Naive thymus-derived CD4-positive, alpha-beta T cell (primary cell): Measurements from ENCODE around the gene TMEM38A. TPM values are rescaled to one million over a fixed set of nuclear protein-coding genes. Genes with fewer than 3 reads are reported as not detected.

Experiments
- ATAC-seq: fragments of 150-1000 bp; cut with Tn5 transposase; 2 replicates; pipeline ENCODE4 v1.10.0; 2021; ENCODE audit warnings: mild to moderate bottlenecking, moderate library complexity
- CTCF ChIA-PET: fragments of 350-600 bp; sonication (Branson Sonifier 250); formaldehyde crosslinking; loops from one replicate; lab custom pipeline; 2021; ENCODE audit warnings: antibody characterized with exemption; lab: Charles Lee
- POLR2A ChIA-PET: fragments of 350-600 bp; sonication (Branson Sonifier 250); formaldehyde crosslinking; loops from one replicate; lab custom pipeline; 2021; ENCODE audit warnings: antibody characterized with exemption, inconsistent platforms; lab: Charles Lee
- DNase-seq, 9 donors: peaks; one replicate each; pipeline versions ENCODE4 v3.0.0 to v3.0.0-alpha.2; 2020 to 2022; ENCODE audit warnings: mixed read lengths in 1 of 9
- H3K27ac ChIP-seq: one replicate; pipeline ENCODE4 v1.7.0; 2013; ENCODE audit warnings: mild to moderate bottlenecking, low read depth, low read length, moderate library complexity
- H3K27me3 ChIP-seq, 2 donors: one replicate each; pipeline ENCODE4 v1.7.0; 2013; ENCODE audit warnings: low read length in 2 of 2, mild to moderate bottlenecking in 2 of 2, moderate library complexity in 2 of 2; ENCODE audit not compliant: control insufficient read depth in 2 of 2, insufficient read depth in 2 of 2
- H3K36me3 ChIP-seq, 3 experiments: 1 replicate in 2 of 3; 2 replicates in 1 of 3; pipeline ENCODE4 v1.7.0; 2013; ENCODE audit warnings: low read length in 3 of 3, mild to moderate bottlenecking in 3 of 3, moderate library complexity in 1 of 3; ENCODE audit not compliant: insufficient read depth in 3 of 3, control insufficient read depth in 2 of 3
- H3K4me1 ChIP-seq, 2 donors: one replicate each; pipeline ENCODE4 v1.7.0; 2013; ENCODE audit warnings: low read length in 2 of 2, mild to moderate bottlenecking in 2 of 2, moderate library complexity in 1 of 2; ENCODE audit not compliant: control insufficient read depth in 2 of 2, insufficient read depth in 2 of 2
- H3K4me3 ChIP-seq: 2 replicates; pipeline ENCODE4 v1.7.0; 2013; ENCODE audit warnings: mild to moderate bottlenecking, low read length
- H3K9me3 ChIP-seq, 3 experiments: 1 replicate in 2 of 3; 2 replicates in 1 of 3; pipeline ENCODE4 v1.7.0; 2013; ENCODE audit warnings: low read length in 3 of 3; ENCODE audit not compliant: control insufficient read depth in 2 of 3
- H3K27ac Mint-ChIP-seq, 9 donors: one replicate each; pipeline ENCODE4 v1.8.0; 2020 to 2022; ENCODE audit warnings: mixed read lengths in 9 of 9, mild to moderate bottlenecking in 8 of 9, moderate library complexity in 5 of 9, inconsistent platforms in 2 of 9
- H3K27me3 Mint-ChIP-seq, 5 donors: one replicate each; pipeline ENCODE4 v1.8.0; 2021 to 2022; ENCODE audit warnings: mixed read lengths in 5 of 5, mild to moderate bottlenecking in 1 of 5
- H3K36me3 Mint-ChIP-seq, 5 donors: one replicate each; pipeline ENCODE4 v1.8.0; 2020 to 2022; ENCODE audit warnings: mixed read lengths in 5 of 5, mild to moderate bottlenecking in 3 of 5, inconsistent platforms in 1 of 5
- H3K4me1 Mint-ChIP-seq, 7 donors: one replicate each; pipeline ENCODE4 v1.8.0; 2020 to 2022; ENCODE audit warnings: mixed read lengths in 7 of 7, mild to moderate bottlenecking in 3 of 7, inconsistent platforms in 1 of 7
- H3K4me3 Mint-ChIP-seq, 10 donors: one replicate each; pipeline ENCODE4 v1.8.0; 2020 to 2022; ENCODE audit warnings: mild to moderate bottlenecking in 10 of 10, mixed read lengths in 10 of 10, moderate library complexity in 6 of 10, inconsistent platforms in 2 of 10
- H3K9me3 Mint-ChIP-seq, 11 donors: one replicate each; pipeline ENCODE4 v1.8.0; 2020 to 2022; ENCODE audit warnings: mixed read lengths in 11 of 11, mild to moderate bottlenecking in 4 of 11, inconsistent platforms in 1 of 11, moderate library complexity in 1 of 11
- intact Hi-C, 2 donors: fragments of 100-400 bp; cut with micrococcal nuclease; formaldehyde crosslinking; loops; one replicate each; pipeline ENCODE4 v1.15.1; 2023
- polyA plus RNA-seq, 2 donors: library from polyadenylated mRNA; unstranded; fragments of 300-500 nt; fragmentation: Illumina TruSeq; gene quantifications; one replicate each; pipeline ENCODE4 v1.2.3, GENCODE V29; 2021
- total RNA-seq, 6 experiments: library from RNA in 5 of 6; stranded (reverse) in 5 of 6; gene quantifications; 1 replicate in 5 of 6; 2 replicates in 1 of 6; pipeline ENCODE4 v1.2.3 and lab custom pipeline; 2021 to 2026

TMEM38A gene, protein sequence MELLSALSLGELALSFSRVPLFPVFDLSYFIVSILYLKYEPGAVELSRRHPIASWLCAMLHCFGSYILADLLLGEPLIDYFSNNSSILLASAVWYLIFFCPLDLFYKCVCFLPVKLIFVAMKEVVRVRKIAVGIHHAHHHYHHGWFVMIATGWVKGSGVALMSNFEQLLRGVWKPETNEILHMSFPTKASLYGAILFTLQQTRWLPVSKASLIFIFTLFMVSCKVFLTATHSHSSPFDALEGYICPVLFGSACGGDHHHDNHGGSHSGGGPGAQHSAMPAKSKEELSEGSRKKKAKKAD
- total RNA-seq: 1 to 10 TPM in 1 of 5 experiments, under 1 TPM in 4; 0.53 to 1.4 (median 0.76) TPM
- under 1 TPM; 0.27 to 0.36 TPM for polyA plus RNA-seq
- 0.40 reads per million for total RNA-seq (lab: John Stamatoyannopoulos, UW)

DNA sequence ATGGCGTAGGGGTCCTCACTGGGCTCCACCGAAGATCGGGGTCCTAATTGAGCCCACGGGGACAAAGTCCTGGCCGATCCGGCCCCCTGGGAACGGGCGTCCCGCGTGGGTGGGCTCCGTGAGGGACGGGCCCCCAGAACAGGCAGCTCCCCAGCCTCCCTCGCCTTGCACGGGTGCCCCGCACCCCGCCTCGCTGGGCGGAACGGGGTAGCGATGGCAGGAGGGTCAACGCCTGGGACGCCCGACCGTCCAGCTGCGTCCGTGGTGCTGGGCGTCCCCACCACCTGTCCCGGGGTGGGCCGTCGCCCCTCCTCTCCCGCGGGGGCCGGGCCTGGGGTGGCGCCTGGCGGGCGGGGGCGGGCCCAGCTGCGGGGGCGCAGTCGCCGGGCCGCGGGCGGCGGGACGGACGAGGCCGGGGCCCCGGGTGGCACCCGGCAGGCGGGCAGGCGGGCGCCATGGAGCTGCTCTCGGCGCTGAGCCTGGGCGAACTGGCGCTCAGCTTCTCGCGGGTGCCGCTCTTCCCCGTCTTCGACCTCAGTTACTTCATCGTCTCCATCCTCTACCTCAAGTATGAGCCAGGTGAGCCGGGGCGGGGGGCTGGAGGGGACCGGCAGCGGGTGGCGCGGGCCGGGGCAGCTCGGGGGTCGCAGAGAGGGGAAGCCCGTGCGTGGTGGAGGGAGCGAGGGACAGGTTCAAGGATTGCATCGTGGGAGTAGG, at the start of gene TMEM38A:
TMEM38A (plus strand) TSS at position 377 of the 717 bp plus-strand sequence; CDS start at position 456, 79 bp downstream.
- H3K9me3 Mint-ChIP-seq: no peaks in the 10 kb centered on the region
- peaks cover 19 to 30% of the 10 kb centered on the region in 2 donors for H3K4me1 ChIP-seq
- no peaks in the 10 kb centered on the region for H3K27me3 ChIP-seq
- H3K4me3 ChIP-seq: peak within 1 kb of the TSS; percentile 74
- peaks cover 22 to 51% (median 41%) of the 10 kb centered on the region in 7 donors for H3K4me1 Mint-ChIP-seq
- H3K27ac Mint-ChIP-seq: peak within 1 kb of the TSS; percentile 96 to 99 (median 98)
- ChIA-PET POLR2A (interaction anchor here (0.6 to 4.1 kb wide), 11 partner anchors 9 to 606 kb away, joined by 3 to 40 read pairs (median 4); partner anchors contain the start of genes BABAM1, KLF2 and MED26), CTCF (interaction anchor here (0.5 kb wide), 1 partner anchor 167 kb away, joined by 3 read pairs; no protein-coding TSS in a partner anchor)
- intact Hi-C loops: loop anchor here (1.0 kb wide), 10 partner anchors 33 to 550 kb away; partner anchors contain the start of genes C19orf44 (in 2 of the 2), CALR3 (in 2 of the 2), CHERP (in 2 of the 2) and MED26 (in 2 of the 2)
- peaks cover 0 to 32% (median 0%) of the 10 kb centered on the region in 3 experiments for H3K36me3 ChIP-seq
- no peaks in the 10 kb centered on the region for H3K9me3 ChIP-seq
- H3K4me3 Mint-ChIP-seq: peak within 1 kb of the TSS; percentile 88 to 100 (median 98)
- ATAC-seq (no peak), DNase-seq (peak in 8 of 9 donors; percentile 21 to 74 (median 26))
- peaks cover 0 to 24% (median 0%) of the 10 kb centered on the region in 5 donors for H3K27me3 Mint-ChIP-seq
- peak within 1 kb of the TSS; percentile 91 for H3K27ac ChIP-seq
- H3K36me3 Mint-ChIP-seq: peaks cover 0 to 22% (median 10%) of the 10 kb centered on the region in 5 donors

DNA sequence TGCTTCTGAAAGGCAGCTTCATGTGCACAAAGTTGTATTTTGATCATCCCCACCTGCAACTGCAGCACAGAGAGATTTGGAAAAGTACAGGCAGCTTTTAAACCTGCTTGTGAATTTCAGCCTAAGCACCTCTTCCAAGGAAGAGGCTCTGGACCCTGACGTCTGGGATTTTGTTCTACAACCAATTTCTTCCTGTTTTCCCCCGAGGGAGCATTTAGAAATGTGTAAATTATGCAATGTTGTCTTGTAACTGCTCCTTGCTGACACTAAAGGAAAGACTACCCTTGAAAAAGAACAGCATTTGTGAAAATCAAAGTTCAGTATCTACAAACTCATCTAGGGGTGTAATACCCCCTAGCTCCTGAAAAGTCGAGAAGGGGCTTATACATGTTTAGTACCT, 48.3 kb upstream of the TMEM38A start:
- ATAC-seq: no peak
- no peaks in the 10 kb centered on the region for H3K36me3 ChIP-seq
- POLR2A ChIA-PET: interaction anchor here (0.6 to 0.7 kb wide), 2 partner anchors 74 to 156 kb away, joined by 3 read pairs; no protein-coding TSS in a partner anchor
- Mint-ChIP-seq H3K4me1 (peaks cover 51 to 89% (median 76%) of the 10 kb centered on the region in 7 donors), H3K9me3 (no peaks in the 10 kb centered on the region), H3K36me3 (no peaks in the 10 kb centered on the region), H3K27ac (peak overlapping the region in 2 of 9 donors; percentile 39 to 51), H3K4me3 (no peak overlapping the region), H3K27me3 (no peaks in the 10 kb centered on the region)
- peaks cover 8 to 11% of the 10 kb centered on the region in 2 donors for H3K4me1 ChIP-seq
- H3K27me3 ChIP-seq: no peaks in the 10 kb centered on the region
- CTCF ChIA-PET: no interaction called here
- intact Hi-C loops: no loop called here
- no peak for DNase-seq
- no peak overlapping the region for H3K4me3 ChIP-seq
- no peak overlapping the region for H3K27ac ChIP-seq
- no peaks in the 10 kb centered on the region for H3K9me3 ChIP-seq

DNA sequence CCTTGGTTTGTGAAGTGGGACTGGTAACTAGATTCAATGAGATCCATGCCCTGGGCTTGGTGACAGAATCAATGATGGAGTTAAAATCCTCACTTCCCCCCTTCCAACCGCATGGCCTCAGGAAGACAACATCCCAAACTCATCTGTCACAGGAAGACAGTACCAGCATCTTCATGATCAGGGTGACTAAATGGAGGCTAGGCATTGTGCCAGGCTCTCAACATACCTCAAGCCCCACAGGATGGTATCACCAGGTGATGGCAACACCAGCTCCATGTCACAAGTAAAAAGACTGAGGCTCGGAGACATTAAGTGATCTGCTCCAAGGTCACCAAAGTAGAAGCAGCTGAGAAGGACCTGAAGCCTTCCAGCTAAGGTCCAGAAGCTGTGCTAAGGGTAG, 47.1 kb upstream of the TMEM38A start:
- ATAC-seq (no peak), DNase-seq (no peak)
- H3K4me1 ChIP-seq: peaks cover 8 to 17% of the 10 kb centered on the region in 2 donors
- Mint-ChIP-seq H3K27me3 (no peaks in the 10 kb centered on the region), H3K27ac (peak overlapping the region in 2 of 9 donors; percentile 48 to 57), H3K9me3 (no peaks in the 10 kb centered on the region), H3K4me3 (no peak overlapping the region), H3K36me3 (no peaks in the 10 kb centered on the region), H3K4me1 (peaks cover 54 to 89% (median 74%) of the 10 kb centered on the region in 7 donors)
- H3K27ac ChIP-seq: no peak overlapping the region
- no peaks in the 10 kb centered on the region for H3K9me3 ChIP-seq
- no peak overlapping the region for H3K4me3 ChIP-seq
- CTCF ChIA-PET: no interaction called here
- H3K36me3 ChIP-seq: no peaks in the 10 kb centered on the region
- intact Hi-C loops: no loop called here
- POLR2A ChIA-PET: no interaction called here
- H3K27me3 ChIP-seq: no peaks in the 10 kb centered on the region

DNA sequence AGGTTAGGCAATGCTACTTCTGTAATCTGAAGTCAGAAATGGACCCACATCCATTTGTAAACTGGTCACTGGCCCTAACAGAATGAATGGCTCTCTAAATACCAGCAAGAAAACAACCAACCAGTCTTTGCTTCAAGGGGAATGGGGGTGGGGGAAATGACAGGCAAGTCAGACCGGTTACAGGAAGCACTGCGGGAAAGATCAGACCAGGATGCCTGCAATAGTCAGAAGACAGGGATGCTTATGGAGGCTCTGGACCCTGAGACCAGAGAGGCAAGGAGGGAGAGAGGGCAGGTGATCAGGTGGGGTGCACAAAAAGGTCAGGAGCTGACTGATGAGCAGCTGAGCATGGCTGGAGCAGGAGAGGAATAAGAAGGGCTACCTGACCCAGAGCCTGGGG, 46.0 kb upstream of the TMEM38A start:
- Mint-ChIP-seq H3K9me3 (no peaks in the 10 kb centered on the region), H3K4me3 (peak overlapping the region in 6 of 10 donors; percentile 10 to 74 (median 58)), H3K27ac (peak overlapping the region in 7 of 9 donors; percentile 28 to 86 (median 74)), H3K36me3 (no peaks in the 10 kb centered on the region), H3K4me1 (peaks cover 59 to 94% (median 82%) of the 10 kb centered on the region in 7 donors), H3K27me3 (no peaks in the 10 kb centered on the region)
- ChIA-PET POLR2A (no interaction called here), CTCF (no interaction called here)
- peaks cover 8 to 17% of the 10 kb centered on the region in 2 donors for H3K4me1 ChIP-seq
- no peaks in the 10 kb centered on the region for H3K9me3 ChIP-seq
- no peaks in the 10 kb centered on the region for H3K27me3 ChIP-seq
- no peaks in the 10 kb centered on the region for H3K36me3 ChIP-seq
- ATAC-seq (no peak), DNase-seq (no peak)
- H3K4me3 ChIP-seq: no peak overlapping the region
- intact Hi-C loops: no loop called here
- no peak overlapping the region for H3K27ac ChIP-seq

DNA sequence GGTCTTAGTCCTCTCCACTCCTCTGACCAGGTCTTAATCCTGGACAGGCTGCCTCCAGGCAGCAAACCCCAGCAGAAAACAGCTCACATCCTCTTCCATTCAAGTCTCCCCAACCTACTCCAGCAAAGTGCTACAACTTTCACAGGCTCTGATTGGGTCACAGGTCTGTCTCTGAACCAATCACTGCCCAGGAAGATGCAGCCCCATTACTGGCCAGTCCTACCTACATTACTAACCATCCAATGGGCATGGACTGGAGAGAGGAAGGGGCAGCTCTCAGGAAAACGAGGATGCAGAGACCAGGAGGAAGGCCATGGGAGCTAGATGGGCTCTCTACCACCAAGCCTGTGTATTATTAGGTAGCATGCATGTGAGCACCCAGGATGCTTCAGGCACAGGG, 45.1 kb upstream of the TMEM38A start:
- Mint-ChIP-seq H3K27ac (peak overlapping the region in 4 of 9 donors; percentile 14 to 84 (median 42)), H3K9me3 (no peaks in the 10 kb centered on the region), H3K36me3 (no peaks in the 10 kb centered on the region), H3K4me1 (peaks cover 61 to 98% (median 86%) of the 10 kb centered on the region in 7 donors), H3K27me3 (no peaks in the 10 kb centered on the region), H3K4me3 (peak overlapping the region in 1 of 10 donors; percentile 62)
- ChIA-PET CTCF (no interaction called here), POLR2A (interaction anchor here (1.2 to 1.3 kb wide), 2 partner anchors 11 to 31 kb away, joined by 3 to 5 read pairs; no protein-coding TSS in a partner anchor)
- DNase-seq (no peak), ATAC-seq (peak; percentile 36)
- Histone ChIP-seq H3K27ac (no peak overlapping the region), H3K36me3 (no peaks in the 10 kb centered on the region), H3K27me3 (no peaks in the 10 kb centered on the region), H3K9me3 (no peaks in the 10 kb centered on the region), H3K4me1 (peaks cover 8 to 17% of the 10 kb centered on the region in 2 donors), H3K4me3 (no peak overlapping the region)
- intact Hi-C loops: no loop called here

DNA sequence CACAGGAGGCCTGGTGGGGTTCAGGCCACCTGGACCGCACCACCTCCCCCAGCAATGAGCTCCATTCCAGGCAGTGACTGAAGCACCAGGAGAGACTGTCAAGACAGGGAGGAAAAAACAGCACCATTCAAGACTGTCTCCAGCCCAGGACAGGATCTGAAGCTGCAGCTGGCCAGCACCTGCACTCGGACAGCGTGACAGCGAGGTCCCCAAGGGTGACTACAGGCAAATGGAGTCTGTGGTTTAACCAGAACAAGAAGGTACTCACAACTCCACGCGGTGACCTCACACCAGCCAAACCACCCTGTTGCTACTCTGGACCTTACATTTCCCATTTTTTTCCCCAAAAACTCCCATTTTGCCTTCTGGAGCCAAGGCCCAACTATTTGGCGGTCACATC, 42.7 kb upstream of the TMEM38A start:
- H3K4me1 ChIP-seq: peaks cover 12 to 21% of the 10 kb centered on the region in 2 donors
- ChIA-PET CTCF (no interaction called here), POLR2A (no interaction called here)
- peaks cover 0 to 3% (median 0%) of the 10 kb centered on the region in 3 experiments for H3K36me3 ChIP-seq
- peaks cover 56 to 95% (median 78%) of the 10 kb centered on the region in 7 donors for H3K4me1 Mint-ChIP-seq
- peak overlapping the region in 3 of 9 donors; percentile 18 to 88 (median 36) for H3K27ac Mint-ChIP-seq
- intact Hi-C loops: no loop called here
- no peaks in the 10 kb centered on the region for H3K9me3 ChIP-seq
- no peak for ATAC-seq
- H3K27me3 ChIP-seq: no peaks in the 10 kb centered on the region
- peak overlapping the region in 3 of 10 donors; percentile 4 to 28 (median 17) for H3K4me3 Mint-ChIP-seq
- no peaks in the 10 kb centered on the region for H3K36me3 Mint-ChIP-seq
- no peaks in the 10 kb centered on the region for H3K27me3 Mint-ChIP-seq
- no peak overlapping the region for H3K4me3 ChIP-seq
- no peak overlapping the region for H3K27ac ChIP-seq
- DNase-seq: no peak
- no peaks in the 10 kb centered on the region for H3K9me3 Mint-ChIP-seq
